ENCODE measurements around the gene ZBTB2.
"Not testable (repeated sequence)": the region's sequence is repeated elsewhere in the genome, so short reads cannot be mapped to it uniquely, and the experiment has no call there.

ZBTB2 gene

GRCh38 chr6:151374036-151374683 is 17.2 kb downstream of the ZBTB2 start:
- Mint-ChIP-seq H3K27ac (peak overlapping the region; percentile 73), H3K9me3 (no peaks in the 10 kb centered on the region), H3K4me3 (peak overlapping the region; percentile 72), H3K4me1 (ENCODE audit: low read depth) (peaks cover 65% of the 10 kb centered on the region), H3K36me3 (ENCODE audit: low read depth) (peaks cover 46% of the 10 kb centered on the region), H3K27me3 (ENCODE audit: low read depth) (no peaks in the 10 kb centered on the region)
- DNase-seq (ENCODE audit: low spot score): no peak

- peak overlapping the region; percentile 83 for H3K4me3 Mint-ChIP-seq
- no peaks in the 10 kb centered on the region for H3K27me3 Mint-ChIP-seq (ENCODE audit: low read depth)
- peak; percentile 65 for DNase-seq (ENCODE audit: low spot score)
- peak overlapping the region; percentile 96 for H3K27ac Mint-ChIP-seq
- no peaks in the 10 kb centered on the region for H3K9me3 Mint-ChIP-seq
- H3K4me1 Mint-ChIP-seq (ENCODE audit: low read depth): peaks cover 53% of the 10 kb centered on the region
- peaks cover 44% of the 10 kb centered on the region for H3K36me3 Mint-ChIP-seq (ENCODE audit: low read depth)
These were observed 19.2 kb downstream of the ZBTB2 start for GRCh38 chr6:151372164-151372563.

- no peak overlapping the region for H3K27ac Mint-ChIP-seq
- H3K36me3 Mint-ChIP-seq (ENCODE audit: low read depth): peaks cover 48% of the 10 kb centered on the region
- H3K4me1 Mint-ChIP-seq (ENCODE audit: low read depth): peaks cover 38% of the 10 kb centered on the region
- H3K4me3 Mint-ChIP-seq: no peak overlapping the region
- no peak for DNase-seq (ENCODE audit: low spot score)
- no peaks in the 10 kb centered on the region for H3K27me3 Mint-ChIP-seq (ENCODE audit: low read depth)
- H3K9me3 Mint-ChIP-seq: no peaks in the 10 kb centered on the region
These were observed 20.8 kb downstream of the ZBTB2 start for GRCh38 chr6:151370509-151371078.

GRCh38 chr6:151365233-151365632 is 26.1 kb downstream of the ZBTB2 start:
- H3K27me3 Mint-ChIP-seq (ENCODE audit: low read depth): no peaks in the 10 kb centered on the region
- no peak for DNase-seq (ENCODE audit: low spot score)
- no peaks in the 10 kb centered on the region for H3K4me1 Mint-ChIP-seq (ENCODE audit: low read depth)
- H3K4me3 Mint-ChIP-seq: no peak overlapping the region
- no peaks in the 10 kb centered on the region for H3K9me3 Mint-ChIP-seq
- H3K36me3 Mint-ChIP-seq (ENCODE audit: low read depth): peaks cover 46% of the 10 kb centered on the region
- H3K27ac Mint-ChIP-seq: peak overlapping the region; percentile 48

GRCh38 chr6:151359486-151359885 is 31.9 kb downstream of the ZBTB2 start:
- H3K27me3 Mint-ChIP-seq (ENCODE audit: low read depth): no peaks in the 10 kb centered on the region
- H3K4me1 Mint-ChIP-seq (ENCODE audit: low read depth): peaks cover 7% of the 10 kb centered on the region
- no peak overlapping the region for H3K27ac Mint-ChIP-seq
- no peak overlapping the region for H3K4me3 Mint-ChIP-seq
- H3K36me3 Mint-ChIP-seq (ENCODE audit: low read depth): peaks cover 31% of the 10 kb centered on the region
- no peak for DNase-seq (ENCODE audit: low spot score)
- no peaks in the 10 kb centered on the region for H3K9me3 Mint-ChIP-seq

GRCh38 chr6:151358475-151358874 is 32.9 kb downstream of the ZBTB2 start:
- no peaks in the 10 kb centered on the region for H3K9me3 Mint-ChIP-seq
- H3K27me3 Mint-ChIP-seq (ENCODE audit: low read depth): no peaks in the 10 kb centered on the region
- H3K4me1 Mint-ChIP-seq (ENCODE audit: low read depth): peaks cover 9% of the 10 kb centered on the region
- H3K4me3 Mint-ChIP-seq: no peak overlapping the region
- H3K27ac Mint-ChIP-seq: no peak overlapping the region
- H3K36me3 Mint-ChIP-seq (ENCODE audit: low read depth): peaks cover 26% of the 10 kb centered on the region
- no peak for DNase-seq (ENCODE audit: low spot score)

- peak overlapping the region; percentile 33 for H3K4me3 Mint-ChIP-seq
- no peak for DNase-seq (ENCODE audit: low spot score)
- no peak overlapping the region for H3K27ac Mint-ChIP-seq
- peaks cover 9% of the 10 kb centered on the region for H3K4me1 Mint-ChIP-seq (ENCODE audit: low read depth)
- no peaks in the 10 kb centered on the region for H3K27me3 Mint-ChIP-seq (ENCODE audit: low read depth)
- no peaks in the 10 kb centered on the region for H3K9me3 Mint-ChIP-seq
- peaks cover 25% of the 10 kb centered on the region for H3K36me3 Mint-ChIP-seq (ENCODE audit: low read depth)
These were observed 33.5 kb downstream of the ZBTB2 start for GRCh38 chr6:151357758-151358436.

GRCh38 chr6:151356983-151357382 is 34.4 kb downstream of the ZBTB2 start:
- DNase-seq (ENCODE audit: low spot score); H3K27me3 Mint-ChIP-seq (ENCODE audit: low read depth); H3K9me3 Mint-ChIP-seq; H3K4me1 Mint-ChIP-seq (ENCODE audit: low read depth); H3K27ac Mint-ChIP-seq; H3K4me3 Mint-ChIP-seq: not testable (repeated sequence)
- peaks cover 20% of the 10 kb centered on the region for H3K36me3 Mint-ChIP-seq (ENCODE audit: low read depth)

- no peak overlapping the region for H3K4me3 Mint-ChIP-seq
- H3K36me3 Mint-ChIP-seq (ENCODE audit: low read depth): peaks cover 13% of the 10 kb centered on the region
- no peaks in the 10 kb centered on the region for H3K9me3 Mint-ChIP-seq
- no peak for DNase-seq (ENCODE audit: low spot score)
- no peaks in the 10 kb centered on the region for H3K27me3 Mint-ChIP-seq (ENCODE audit: low read depth)
- H3K4me1 Mint-ChIP-seq (ENCODE audit: low read depth): peaks cover 9% of the 10 kb centered on the region
- H3K27ac Mint-ChIP-seq: no peak overlapping the region
These were observed 37.6 kb downstream of the ZBTB2 start for GRCh38 chr6:151353795-151354194.

GRCh38 chr6:151352410-151353396 is 38.7 kb downstream of the ZBTB2 start:
- peaks cover 3% of the 10 kb centered on the region for H3K36me3 Mint-ChIP-seq (ENCODE audit: low read depth)
- no peak for DNase-seq (ENCODE audit: low spot score)
- H3K9me3 Mint-ChIP-seq: no peaks in the 10 kb centered on the region
- peaks cover 3% of the 10 kb centered on the region for H3K4me1 Mint-ChIP-seq (ENCODE audit: low read depth)
- H3K4me3 Mint-ChIP-seq: no peak overlapping the region
- H3K27me3 Mint-ChIP-seq (ENCODE audit: low read depth): no peaks in the 10 kb centered on the region
- no peak overlapping the region for H3K27ac Mint-ChIP-seq

GRCh38 chr6:151351731-151352130 is 39.6 kb downstream of the ZBTB2 start:
- H3K9me3 Mint-ChIP-seq: no peaks in the 10 kb centered on the region
- no peak overlapping the region for H3K4me3 Mint-ChIP-seq
- H3K27me3 Mint-ChIP-seq (ENCODE audit: low read depth): no peaks in the 10 kb centered on the region
- no peak overlapping the region for H3K27ac Mint-ChIP-seq
- H3K4me1 Mint-ChIP-seq (ENCODE audit: low read depth): peaks cover 1% of the 10 kb centered on the region
- H3K36me3 Mint-ChIP-seq (ENCODE audit: low read depth): peaks cover 3% of the 10 kb centered on the region
- no peak for DNase-seq (ENCODE audit: low spot score)

- Mint-ChIP-seq H3K27me3 (ENCODE audit: low read depth) (no peaks in the 10 kb centered on the region), H3K4me3 (no peak overlapping the region), H3K9me3 (no peaks in the 10 kb centered on the region), H3K36me3 (ENCODE audit: low read depth) (peaks cover 3% of the 10 kb centered on the region), H3K4me1 (ENCODE audit: low read depth) (peaks cover 1% of the 10 kb centered on the region), H3K27ac (no peak overlapping the region)
- DNase-seq (ENCODE audit: low spot score): no peak
These were observed 40.1 kb downstream of the ZBTB2 start for GRCh38 chr6:151351146-151351700.

GRCh38 chr6:151350442-151351145 is 40.8 kb downstream of the ZBTB2 start:
- Mint-ChIP-seq H3K4me1 (ENCODE audit: low read depth) (peaks cover 1% of the 10 kb centered on the region), H3K36me3 (ENCODE audit: low read depth) (peaks cover 2% of the 10 kb centered on the region), H3K27me3 (ENCODE audit: low read depth) (no peaks in the 10 kb centered on the region), H3K27ac (no peak overlapping the region), H3K4me3 (no peak overlapping the region), H3K9me3 (no peaks in the 10 kb centered on the region)
- no peak for DNase-seq (ENCODE audit: low spot score)

Data from T-helper 2 cell treated with Interferon-gamma antibody and Interleukin-4, amounts not matched to agents 5 μg/mL and 100 μg/mL, for 36 hours (primary cell).